GM18502 (cell line): Measurements from ENCODE around the gene CAGE1.
"Not testable (repeated sequence)": the region's sequence is repeated elsewhere in the genome, so short reads cannot be mapped to it uniquely, and the experiment has no call there.

Experiments
- ATAC-seq: cut with Tn5 transposase; IDR thresholded peaks from one replicate; pipeline ENCODE4 v1.9.1; 2021; ENCODE audit warnings: mild to moderate bottlenecking; ENCODE audit not compliant: unreplicated experiment, poor library complexity

Gene CAGE1

DNA sequence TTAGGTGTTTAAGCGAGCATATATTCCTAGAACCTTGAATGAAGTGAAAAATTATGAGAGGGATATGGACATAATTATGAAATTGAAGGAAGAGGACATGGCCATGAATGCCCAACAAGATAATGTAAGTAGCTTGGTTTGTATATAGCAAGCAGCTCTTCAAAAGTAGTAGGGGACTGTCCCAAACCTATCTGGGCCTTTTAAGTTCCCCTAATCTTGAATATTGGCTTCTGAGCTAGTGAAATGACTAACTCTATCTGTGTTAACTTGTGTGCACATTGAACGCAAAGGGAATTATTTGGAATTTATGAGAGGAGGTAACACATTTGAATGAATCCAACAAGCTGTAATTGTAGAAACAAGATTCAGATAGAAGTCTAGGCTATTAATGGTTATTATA, 21.8 kb upstream of the CAGE1 start:
- ATAC-seq: no peak

- no peak for ATAC-seq
Observed at GRCh38 chr6:7410851-7411250, 21.3 kb upstream of the CAGE1 start.

- no peak for ATAC-seq
Observed at GRCh38 chr6:7409740-7410139, 20.2 kb upstream of the CAGE1 start.

DNA sequence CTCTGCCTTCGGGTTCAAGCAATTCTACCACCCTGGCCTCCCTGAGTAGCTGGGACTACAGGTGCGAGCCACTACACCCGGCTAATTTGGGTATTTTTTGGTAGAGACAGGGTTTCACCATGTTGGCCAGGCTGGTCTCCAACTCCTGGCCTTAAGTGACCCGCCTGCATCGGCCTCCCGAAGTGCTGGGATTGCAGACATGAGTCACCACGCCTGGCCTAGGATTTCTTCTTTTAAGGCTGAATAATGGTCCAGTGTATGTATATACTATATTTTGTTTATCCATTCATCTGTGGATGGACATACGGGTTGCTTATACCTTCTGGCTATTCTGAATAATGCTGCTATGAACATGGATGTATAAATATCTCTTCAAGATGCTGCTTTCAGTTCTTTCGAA, 17.2 kb upstream of the CAGE1 start:
- ATAC-seq: no peak

- no peak for ATAC-seq
Observed at GRCh38 chr6:7404546-7404945, 15.0 kb upstream of the CAGE1 start.

DNA sequence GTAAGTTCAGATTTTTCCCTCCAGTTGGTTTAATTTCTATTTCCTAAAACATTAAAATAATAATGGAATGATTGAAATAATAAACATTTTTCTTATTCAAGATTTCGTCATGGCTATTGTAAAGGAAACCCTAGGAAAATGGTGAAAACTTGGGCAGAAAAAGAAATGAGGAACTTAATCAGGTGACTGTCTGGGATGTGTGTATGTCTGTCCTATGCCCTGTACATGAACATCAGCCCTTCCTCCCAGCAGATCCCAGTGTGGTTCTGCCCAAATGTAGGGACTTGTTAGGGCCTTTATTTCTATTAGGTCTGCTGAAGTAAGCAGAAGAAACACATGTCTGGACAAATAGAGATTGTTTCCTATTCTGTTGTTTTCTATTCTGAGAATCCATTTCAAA, 13.2 kb upstream of the CAGE1 start:
- ATAC-seq: no peak

GRCh38 chr6:7401075-7401474, 11.5 kb upstream of the CAGE1 start:
- ATAC-seq: no peak

DNA sequence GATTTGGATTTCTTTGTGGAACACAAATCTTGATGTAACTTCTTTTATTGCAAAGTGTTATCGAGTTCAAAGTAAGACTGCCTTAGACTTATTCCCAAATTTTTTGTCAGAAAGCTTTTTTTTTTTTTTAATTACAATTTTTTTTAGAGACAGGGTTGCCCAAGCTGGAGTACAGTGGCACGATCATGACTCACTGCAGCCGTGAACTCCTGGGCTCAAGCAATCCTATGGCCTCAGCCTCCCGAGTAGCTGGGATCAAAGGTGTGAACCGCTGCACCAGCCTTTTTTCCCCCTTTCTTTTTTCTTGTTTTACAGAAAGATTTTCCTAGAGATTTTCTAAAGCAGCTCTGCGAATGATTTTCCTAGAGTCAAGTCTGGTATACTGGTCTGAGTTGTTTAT, 2.9 kb upstream of the CAGE1 start:
- ATAC-seq: no peak

DNA sequence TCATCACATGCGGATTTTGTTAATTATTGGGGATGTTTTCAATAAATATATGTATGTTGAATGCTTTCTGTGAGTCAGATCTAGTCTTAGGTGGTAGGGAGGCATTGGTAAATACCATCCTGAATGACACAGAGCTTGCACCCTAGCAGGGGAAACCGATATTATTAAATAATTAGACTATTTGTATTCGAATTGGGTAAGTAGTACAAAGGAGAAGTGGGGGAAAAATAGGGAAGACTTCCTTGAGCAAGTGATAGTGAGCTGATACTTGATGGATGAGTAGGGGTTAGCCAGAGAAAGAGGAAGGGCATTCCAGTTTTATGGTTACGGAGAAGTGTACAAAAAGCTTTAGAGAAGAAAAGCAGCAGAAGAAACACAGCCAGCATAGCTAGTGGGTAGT, 1.6 kb upstream of the CAGE1 start:
- no peak for ATAC-seq

- peak; percentile 11 for ATAC-seq
Observed at GRCh38 chr6:7390226-7390878, 810 bp upstream of the CAGE1 start.

DNA sequence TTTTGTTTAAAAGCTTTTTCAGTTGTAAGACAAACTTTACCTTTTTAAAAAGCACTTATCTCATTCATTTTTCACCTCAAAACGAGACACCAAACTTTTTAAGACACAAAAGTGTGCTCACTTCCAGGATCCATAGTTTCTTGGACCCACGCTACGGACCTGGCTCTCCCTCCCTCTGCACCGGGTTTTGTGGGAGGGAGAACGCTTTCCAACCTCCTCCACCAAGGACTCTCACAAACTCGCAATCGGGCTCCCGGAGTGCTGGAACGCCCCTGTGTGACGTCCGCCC, 436 bp downstream of the CAGE1 start:
- ATAC-seq: no peak

GRCh38 chr6:7381092-7381491, 8.4 kb downstream of the CAGE1 start:
- ATAC-seq: no peak

DNA sequence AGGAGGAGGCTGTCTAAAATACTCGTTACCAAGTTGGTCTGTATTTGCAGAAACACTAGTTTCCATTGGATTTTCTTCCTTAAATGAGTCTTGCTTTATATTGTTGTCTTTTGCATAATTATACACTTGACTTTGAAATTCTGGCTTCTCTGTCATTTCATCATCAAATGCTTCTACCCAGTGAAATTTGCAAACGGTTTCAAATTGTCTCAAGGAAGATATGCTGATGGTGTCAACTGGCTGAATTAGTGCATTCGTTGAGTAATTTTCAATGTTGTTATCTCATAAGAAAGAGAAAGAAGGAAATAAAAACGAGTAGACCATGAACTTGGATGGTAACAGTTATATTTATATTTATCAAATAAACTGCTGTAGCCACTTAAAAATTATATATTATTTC, 10.8 kb downstream of the CAGE1 start:
- ATAC-seq: no peak

- ATAC-seq: no peak
Observed at GRCh38 chr6:7377961-7378360, 11.6 kb downstream of the CAGE1 start.

DNA sequence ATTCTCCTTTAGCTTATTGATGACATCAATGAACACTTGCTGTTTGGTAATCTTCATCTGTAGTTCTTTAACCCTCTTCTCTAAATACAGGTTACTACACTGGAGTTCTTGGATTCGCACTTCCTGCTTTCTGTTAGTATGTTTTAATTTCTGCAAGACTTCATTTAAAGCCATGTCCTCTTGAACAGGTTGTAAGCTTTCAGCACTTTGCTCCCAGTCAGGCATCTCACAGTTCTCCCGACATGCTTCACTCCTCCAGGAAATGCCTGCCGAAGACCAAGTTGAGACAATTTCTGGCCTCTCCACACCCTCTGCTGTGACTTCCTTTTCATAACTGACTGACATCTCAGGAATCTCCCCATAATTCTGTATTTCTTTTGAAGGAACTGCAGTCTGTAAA, 15.8 kb downstream of the CAGE1 start:
- ATAC-seq: no peak

GRCh38 chr6:7367408-7367807, 22.1 kb downstream of the CAGE1 start:
- ATAC-seq: no peak

DNA sequence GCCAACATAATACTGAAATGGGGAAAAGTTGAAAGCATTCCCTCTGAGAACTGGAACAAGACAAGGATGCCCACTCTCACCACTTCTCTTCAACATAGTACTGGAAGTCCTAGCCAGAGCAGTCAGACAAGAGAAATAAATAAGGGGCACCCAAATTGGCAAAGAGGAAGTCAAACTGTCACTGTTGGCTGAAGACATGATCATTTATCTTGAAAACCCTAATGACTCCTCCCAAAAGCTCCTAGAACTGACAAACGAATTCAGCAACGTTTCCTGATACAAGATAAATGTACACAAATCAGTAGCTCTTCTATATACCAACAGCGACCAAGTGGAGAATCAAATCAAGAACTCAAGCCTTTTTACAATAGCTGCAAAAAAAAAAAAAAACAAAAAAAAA, 37.6 kb downstream of the CAGE1 start:
- not testable (repeated sequence) for ATAC-seq

DNA sequence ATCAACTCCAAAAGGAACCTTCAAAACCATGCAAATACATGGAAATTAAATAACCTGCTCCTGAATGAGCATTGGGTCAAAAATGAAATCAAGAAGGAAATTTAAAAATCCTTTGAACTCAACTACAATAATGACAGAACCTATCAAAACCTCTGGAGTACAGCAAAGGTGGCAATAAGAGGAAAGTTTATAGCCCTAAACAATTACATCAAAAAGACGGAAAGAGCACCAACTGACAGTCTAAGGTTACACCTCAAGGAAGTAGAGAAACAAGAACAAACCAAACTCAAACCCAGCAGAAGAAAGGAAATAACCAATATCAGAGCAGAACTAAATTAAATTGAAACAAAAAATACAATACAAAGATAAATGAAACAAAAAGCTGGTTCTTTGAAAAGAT, 39.0 kb downstream of the CAGE1 start:
- ATAC-seq: not testable (repeated sequence)

- not testable (repeated sequence) for ATAC-seq
Observed at GRCh38 chr6:7347551-7347997, 42.0 kb downstream of the CAGE1 start.

- not testable (repeated sequence) for ATAC-seq
Observed at GRCh38 chr6:7344773-7345450, 44.6 kb downstream of the CAGE1 start.

GRCh38 chr6:7343546-7344475, 45.7 kb downstream of the CAGE1 start:
- no peak for ATAC-seq
